Peyer's patch (tissue), 4 donors: ENCODE data around the gene LIMS1.

Experiments used
- CTCF ChIP-seq, 6 experiments: fragments of 450-650 bp in 4 of 6; fragments of 200-600 bp in 2 of 6; sonication (generic) in 1 of 6; IDR thresholded peaks; one replicate each; pipeline ENCODE4 v1.5.1; 2017 to 2019; ENCODE audit warnings: antibody characterized with exemption in 6 of 6, mild to moderate bottlenecking in 3 of 6, moderate library complexity in 1 of 6
- POLR2A ChIP-seq, 2 donors: fragments of 450-650 bp; IDR thresholded peaks; one replicate each; pipeline ENCODE4 v1.5.1; 2017; ENCODE audit warnings: antibody characterized with exemption in 2 of 2, mild to moderate bottlenecking in 2 of 2, moderate library complexity in 2 of 2

- TF ChIP-seq CTCF (IDR thresholded peaks at IDR 0.05) = no peak
- TF ChIP-seq POLR2A (IDR thresholded peaks at IDR 0.05) = no peak
Observed at GRCh38 chr2:108691447-108691846, 157.2 kb downstream of the LIMS1 start.
